ENCODE data around the gene PRSS38.

DNA sequence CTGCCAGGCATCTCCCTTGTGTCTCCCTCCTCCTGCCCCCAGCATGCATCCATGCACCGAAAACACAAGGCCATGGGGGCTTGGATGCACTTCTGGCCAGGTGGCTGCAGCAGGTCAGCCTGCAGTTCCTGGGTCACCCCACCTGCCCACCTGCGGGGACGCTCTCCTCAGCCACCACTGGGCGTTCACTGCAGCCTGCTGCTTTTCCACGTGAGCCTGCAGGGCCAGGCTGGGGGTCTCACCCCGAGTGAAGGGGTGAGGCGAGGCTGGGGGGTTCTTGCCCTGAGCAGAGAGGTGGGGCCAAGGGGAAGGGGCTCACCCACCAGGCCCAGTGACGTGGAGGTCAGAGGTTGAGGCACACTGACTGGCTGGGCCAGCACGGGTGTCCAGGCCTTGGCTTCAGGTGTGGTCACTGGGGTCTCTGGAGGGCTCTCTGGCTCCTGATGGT, 67.6 kb downstream of the PRSS38 start:
- TF ChIP-seq, protein P1, sequence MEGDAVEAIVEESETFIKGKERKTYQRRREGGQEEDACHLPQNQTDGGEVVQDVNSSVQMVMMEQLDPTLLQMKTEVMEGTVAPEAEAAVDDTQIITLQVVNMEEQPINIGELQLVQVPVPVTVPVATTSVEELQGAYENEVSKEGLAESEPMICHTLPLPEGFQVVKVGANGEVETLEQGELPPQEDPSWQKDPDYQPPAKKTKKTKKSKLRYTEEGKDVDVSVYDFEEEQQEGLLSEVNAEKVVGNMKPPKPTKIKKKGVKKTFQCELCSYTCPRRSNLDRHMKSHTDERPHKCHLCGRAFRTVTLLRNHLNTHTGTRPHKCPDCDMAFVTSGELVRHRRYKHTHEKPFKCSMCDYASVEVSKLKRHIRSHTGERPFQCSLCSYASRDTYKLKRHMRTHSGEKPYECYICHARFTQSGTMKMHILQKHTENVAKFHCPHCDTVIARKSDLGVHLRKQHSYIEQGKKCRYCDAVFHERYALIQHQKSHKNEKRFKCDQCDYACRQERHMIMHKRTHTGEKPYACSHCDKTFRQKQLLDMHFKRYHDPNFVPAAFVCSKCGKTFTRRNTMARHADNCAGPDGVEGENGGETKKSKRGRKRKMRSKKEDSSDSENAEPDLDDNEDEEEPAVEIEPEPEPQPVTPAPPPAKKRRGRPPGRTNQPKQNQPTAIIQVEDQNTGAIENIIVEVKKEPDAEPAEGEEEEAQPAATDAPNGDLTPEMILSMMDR (conservative IDR thresholded peaks at IDR 0.05 in 1 of 2, IDR thresholded peaks at IDR 0.05 in 1 of 2; ENCODE audit: low read depth in 1 of 2, low read length in 2 of 2), result no peak
- TF ChIP-seq EZH2 (IDR thresholded peaks at IDR 0.05; ENCODE audit: low read length, missing control alignments), result no peak

All from fibroblast of lung (primary cell).